OCI-LY1 (cell line): ENCODE data around the gene COL16A1.

Source experiments
- EZH2 ChIP-seq: fragments of 200-600 bp; sonication (generic), shearing (Covaris generic); IDR thresholded peaks from 2 replicates; pipeline ENCODE4 v1.8.0; 2017; ENCODE audit warnings: borderline replicate concordance, mixed run types, mild to moderate bottlenecking, antibody characterized with exemption, low read length, moderate library complexity, mixed read lengths
- TF ChIP-seq, protein P1 (sequence below): fragments of 200-600 bp; sonication (generic), shearing (Covaris generic); IDR thresholded peaks from 2 replicates; pipeline ENCODE4 v1.5.1; 2017; ENCODE audit warnings: mild to moderate bottlenecking, antibody characterized with exemption, low read length, moderate library complexity, mixed read lengths

GRCh38 chr1:31730336-31731048, 26.7 kb upstream of the COL16A1 start:
- TF ChIP-seq, protein P1, sequence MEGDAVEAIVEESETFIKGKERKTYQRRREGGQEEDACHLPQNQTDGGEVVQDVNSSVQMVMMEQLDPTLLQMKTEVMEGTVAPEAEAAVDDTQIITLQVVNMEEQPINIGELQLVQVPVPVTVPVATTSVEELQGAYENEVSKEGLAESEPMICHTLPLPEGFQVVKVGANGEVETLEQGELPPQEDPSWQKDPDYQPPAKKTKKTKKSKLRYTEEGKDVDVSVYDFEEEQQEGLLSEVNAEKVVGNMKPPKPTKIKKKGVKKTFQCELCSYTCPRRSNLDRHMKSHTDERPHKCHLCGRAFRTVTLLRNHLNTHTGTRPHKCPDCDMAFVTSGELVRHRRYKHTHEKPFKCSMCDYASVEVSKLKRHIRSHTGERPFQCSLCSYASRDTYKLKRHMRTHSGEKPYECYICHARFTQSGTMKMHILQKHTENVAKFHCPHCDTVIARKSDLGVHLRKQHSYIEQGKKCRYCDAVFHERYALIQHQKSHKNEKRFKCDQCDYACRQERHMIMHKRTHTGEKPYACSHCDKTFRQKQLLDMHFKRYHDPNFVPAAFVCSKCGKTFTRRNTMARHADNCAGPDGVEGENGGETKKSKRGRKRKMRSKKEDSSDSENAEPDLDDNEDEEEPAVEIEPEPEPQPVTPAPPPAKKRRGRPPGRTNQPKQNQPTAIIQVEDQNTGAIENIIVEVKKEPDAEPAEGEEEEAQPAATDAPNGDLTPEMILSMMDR, result no peak
- no peak for TF ChIP-seq EZH2
